Adipocyte (in vitro differentiated cells): Measurements from ENCODE around the gene B4GALNT3.
A peak's percentile ranks its signal among the peaks of the same experiment; 100 is the strongest.
"Not testable (repeated sequence)": the region's sequence is repeated elsewhere in the genome, so short reads cannot be mapped to it uniquely, and the experiment has no call there.

Experiments used
- DNase-seq: peaks from one replicate; pipeline ENCODE4 v3.0.0-alpha.2; 2015; ENCODE audit warnings: low read depth
- H3K27me3 ChIP-seq: replicated peaks from 2 replicates; pipeline ENCODE4 v1.7.0; 2013; ENCODE audit warnings: mild to moderate bottlenecking, low read length, moderate library complexity; ENCODE audit not compliant: control insufficient read depth, insufficient read depth
- H3K36me3 ChIP-seq: 2 replicates; pipeline ENCODE4 v1.7.0; 2013; ENCODE audit warnings: low read length, mild to moderate bottlenecking, moderate library complexity; ENCODE audit not compliant: control insufficient read depth, insufficient read depth, severe bottlenecking
- H3K4me1 ChIP-seq: 2 replicates; pipeline ENCODE4 v1.7.0; 2013; ENCODE audit warnings: mild to moderate bottlenecking, low read length, moderate library complexity; ENCODE audit not compliant: control insufficient read depth, insufficient read depth
- H3K4me3 ChIP-seq: 2 replicates; pipeline ENCODE4 v1.7.0; 2013; ENCODE audit warnings: mild to moderate bottlenecking, low read length, moderate library complexity
- H3K9ac ChIP-seq: 2 replicates; pipeline ENCODE4 v1.7.0; 2013; ENCODE audit warnings: mild to moderate bottlenecking, low read length, moderate library complexity
- H3K9me3 ChIP-seq: 2 replicates; pipeline ENCODE4 v1.7.0; 2013; ENCODE audit warnings: mild to moderate bottlenecking, low read length, moderate library complexity; ENCODE audit not compliant: control insufficient read depth

The B4GALNT3 gene

GRCh38 chr12:459430-460258 lies at the start of gene B4GALNT3:
Gene B4GALNT3 (plus strand): TSS chr12:459939. CDS start chr12:460377, 438 bp downstream.
- Histone ChIP-seq H3K36me3 (no peaks in the 10 kb centered on the region), H3K9me3 (no peaks in the 10 kb centered on the region), H3K4me1 (peaks cover 6% of the 10 kb centered on the region), H3K9ac (no peak within 1 kb of the TSS), H3K4me3 (peak within 1 kb of the TSS; percentile 57), H3K27me3 (peaks cover 68% of the 10 kb centered on the region)
- peak; percentile 62 for DNase-seq

GRCh38 chr12:414859-415258 lies 44.9 kb upstream of the B4GALNT3 start:
- H3K4me1 ChIP-seq = no peaks in the 10 kb centered on the region
- DNase-seq = no peak
- H3K9me3 ChIP-seq = no peaks in the 10 kb centered on the region
- H3K36me3 ChIP-seq = peaks cover 29% of the 10 kb centered on the region
- no peaks in the 10 kb centered on the region for H3K27me3 ChIP-seq
- no peak overlapping the region for H3K4me3 ChIP-seq
- no peak overlapping the region for H3K9ac ChIP-seq

GRCh38 chr12:418432-418831 lies 41.3 kb upstream of the B4GALNT3 start:
- H3K4me3 ChIP-seq = no peak overlapping the region
- no peaks in the 10 kb centered on the region for H3K4me1 ChIP-seq
- H3K9ac ChIP-seq = no peak overlapping the region
- no peaks in the 10 kb centered on the region for H3K27me3 ChIP-seq
- H3K9me3 ChIP-seq = no peaks in the 10 kb centered on the region
- peaks cover 18% of the 10 kb centered on the region for H3K36me3 ChIP-seq
- DNase-seq = no peak

- Histone ChIP-seq H3K9me3 (no peaks in the 10 kb centered on the region), H3K9ac (no peak overlapping the region), H3K4me1 (no peaks in the 10 kb centered on the region), H3K4me3 (no peak overlapping the region), H3K36me3 (peaks cover 17% of the 10 kb centered on the region), H3K27me3 (no peaks in the 10 kb centered on the region)
- DNase-seq = no peak
Observed at GRCh38 chr12:422526-422925, 37.2 kb upstream of the B4GALNT3 start.

GRCh38 chr12:435737-436136 lies 24.0 kb upstream of the B4GALNT3 start:
- DNase-seq, H3K9me3 ChIP-seq, H3K4me3 ChIP-seq, H3K9ac ChIP-seq, H3K27me3 ChIP-seq, H3K4me1 ChIP-seq: not testable (repeated sequence)
- peaks cover 29% of the 10 kb centered on the region for H3K36me3 ChIP-seq

GRCh38 chr12:442235-442884 lies 17.4 kb upstream of the B4GALNT3 start:
- peaks cover under 1% of the 10 kb centered on the region for H3K27me3 ChIP-seq
- no peak overlapping the region for H3K4me3 ChIP-seq
- no peak overlapping the region for H3K9ac ChIP-seq
- DNase-seq = peak; percentile 82
- H3K36me3 ChIP-seq = peaks cover 3% of the 10 kb centered on the region
- H3K9me3 ChIP-seq = no peaks in the 10 kb centered on the region
- H3K4me1 ChIP-seq = no peaks in the 10 kb centered on the region

GRCh38 chr12:447141-447540 lies 12.6 kb upstream of the B4GALNT3 start:
- H3K27me3 ChIP-seq = peaks cover 39% of the 10 kb centered on the region
- H3K4me1 ChIP-seq = no peaks in the 10 kb centered on the region
- H3K9ac ChIP-seq = no peak overlapping the region
- H3K9me3 ChIP-seq = no peaks in the 10 kb centered on the region
- H3K36me3 ChIP-seq = no peaks in the 10 kb centered on the region
- DNase-seq = no peak
- H3K4me3 ChIP-seq = no peak overlapping the region

- H3K9me3 ChIP-seq = no peaks in the 10 kb centered on the region
- no peak for DNase-seq
- H3K27me3 ChIP-seq = peaks cover 39% of the 10 kb centered on the region
- H3K36me3 ChIP-seq = no peaks in the 10 kb centered on the region
- H3K4me3 ChIP-seq = no peak overlapping the region
- no peak overlapping the region for H3K9ac ChIP-seq
- no peaks in the 10 kb centered on the region for H3K4me1 ChIP-seq
Observed at GRCh38 chr12:449203-449602, 10.5 kb upstream of the B4GALNT3 start.

GRCh38 chr12:450438-450837 lies 9.3 kb upstream of the B4GALNT3 start:
- no peaks in the 10 kb centered on the region for H3K4me1 ChIP-seq
- no peak for DNase-seq
- H3K4me3 ChIP-seq = no peak overlapping the region
- no peaks in the 10 kb centered on the region for H3K9me3 ChIP-seq
- H3K36me3 ChIP-seq = no peaks in the 10 kb centered on the region
- H3K9ac ChIP-seq = no peak overlapping the region
- H3K27me3 ChIP-seq = peaks cover 43% of the 10 kb centered on the region

GRCh38 chr12:452667-453210 lies 7.0 kb upstream of the B4GALNT3 start:
- Histone ChIP-seq H3K4me3 (no peak overlapping the region), H3K36me3 (no peaks in the 10 kb centered on the region), H3K27me3 (peaks cover 61% of the 10 kb centered on the region), H3K9ac (no peak overlapping the region), H3K4me1 (no peaks in the 10 kb centered on the region), H3K9me3 (no peaks in the 10 kb centered on the region)
- no peak for DNase-seq

- Histone ChIP-seq H3K9me3 (no peaks in the 10 kb centered on the region), H3K36me3 (no peaks in the 10 kb centered on the region)
- no peak for DNase-seq
Observed at GRCh38 chr12:454833-455232, 4.9 kb upstream of the B4GALNT3 start.

More at GRCh38 chr12:454833-455232, 4.9 kb upstream of the B4GALNT3 start:
- H3K4me1 ChIP-seq = peaks cover 6% of the 10 kb centered on the region
- no peak overlapping the region for H3K9ac ChIP-seq
- H3K27me3 ChIP-seq = peaks cover 64% of the 10 kb centered on the region
- no peak overlapping the region for H3K4me3 ChIP-seq
